ENCODE results near the gene PSRC1. TPM values are rescaled to one million over a fixed set of nuclear protein-coding genes. Genes with fewer than 3 reads are reported as not detected.

PSRC1 gene
- total RNA-seq, 1 experiment from 2014 or later, result 21.3 TPM

GRCh38 chr1:109243860-109244552, 38.9 kb downstream of the PSRC1 start:
- H3K36me3 Mint-ChIP-seq (ENCODE audit: insufficient read depth, unreplicated experiment), result peaks cover 40% of the 10 kb centered on the region
- no peak for DNase-seq
- intact Hi-C loops (cut with micrococcal nuclease; ENCODE audit: unreplicated experiment), result no loop called here
- no peak for TF ChIP-seq CTCF (IDR thresholded peaks at IDR 0.05; ENCODE audit: unreplicated experiment)
- H3K27ac Mint-ChIP-seq (ENCODE audit: unreplicated experiment), result no peak overlapping the region
- CTCF ChIA-PET, result interaction anchor here (0.7 kb wide), 1 partner anchor 1197 kb away, joined by 3 read pairs; no protein-coding TSS in a partner anchor
- no peak overlapping the region for H3K4me3 Mint-ChIP-seq (ENCODE audit: low read depth, unreplicated experiment)
- H3K4me1 Mint-ChIP-seq (ENCODE audit: low read depth, unreplicated experiment), result peaks cover 7% of the 10 kb centered on the region
- H3K9me3 Mint-ChIP-seq (ENCODE audit: low read depth, unreplicated experiment), result no peaks in the 10 kb centered on the region
- H3K27me3 Mint-ChIP-seq (ENCODE audit: unreplicated experiment), result peaks cover 26% of the 10 kb centered on the region
- no TSS peak for BruUV-seq (replicated peaks)

- Mint-ChIP-seq H3K36me3 (ENCODE audit: insufficient read depth, unreplicated experiment) (peaks cover 47% of the 10 kb centered on the region), H3K4me1 (ENCODE audit: low read depth, unreplicated experiment) (peaks cover 7% of the 10 kb centered on the region), H3K27ac (ENCODE audit: unreplicated experiment) (no peak overlapping the region), H3K27me3 (ENCODE audit: unreplicated experiment) (peaks cover 26% of the 10 kb centered on the region), H3K9me3 (ENCODE audit: low read depth, unreplicated experiment) (no peaks in the 10 kb centered on the region), H3K4me3 (ENCODE audit: low read depth, unreplicated experiment) (no peak overlapping the region)
- CTCF ChIA-PET, result no interaction called here
- no peak for TF ChIP-seq CTCF (IDR thresholded peaks at IDR 0.05; ENCODE audit: unreplicated experiment)
- intact Hi-C loops (cut with micrococcal nuclease; ENCODE audit: unreplicated experiment), result no loop called here
- no TSS peak for BruUV-seq (replicated peaks)
- DNase-seq, result no peak
These were observed 39.7 kb downstream of the PSRC1 start for GRCh38 chr1:109243221-109243620.

GRCh38 chr1:109242387-109242786, 40.6 kb downstream of the PSRC1 start:
- H3K36me3 Mint-ChIP-seq (ENCODE audit: insufficient read depth, unreplicated experiment), result peaks cover 55% of the 10 kb centered on the region
- no peak for TF ChIP-seq CTCF (IDR thresholded peaks at IDR 0.05; ENCODE audit: unreplicated experiment)
- peak overlapping the region; percentile 66 for H3K27ac Mint-ChIP-seq (ENCODE audit: unreplicated experiment)
- peaks cover 7% of the 10 kb centered on the region for H3K4me1 Mint-ChIP-seq (ENCODE audit: low read depth, unreplicated experiment)
- H3K27me3 Mint-ChIP-seq (ENCODE audit: unreplicated experiment), result peaks cover 26% of the 10 kb centered on the region
- no peaks in the 10 kb centered on the region for H3K9me3 Mint-ChIP-seq (ENCODE audit: low read depth, unreplicated experiment)
- H3K4me3 Mint-ChIP-seq (ENCODE audit: low read depth, unreplicated experiment), result no peak overlapping the region
- no TSS peak for BruUV-seq (replicated peaks)
- DNase-seq, result no peak
- CTCF ChIA-PET, result no interaction called here
- intact Hi-C loops (cut with micrococcal nuclease; ENCODE audit: unreplicated experiment), result no loop called here

GRCh38 chr1:109241841-109242345, 41.1 kb downstream of the PSRC1 start:
- peak overlapping the region; percentile 66 for H3K27ac Mint-ChIP-seq (ENCODE audit: unreplicated experiment)
- peaks cover 23% of the 10 kb centered on the region for H3K27me3 Mint-ChIP-seq (ENCODE audit: unreplicated experiment)
- CTCF ChIA-PET, result no interaction called here
- intact Hi-C loops (cut with micrococcal nuclease; ENCODE audit: unreplicated experiment), result no loop called here
- TF ChIP-seq CTCF (IDR thresholded peaks at IDR 0.05; ENCODE audit: unreplicated experiment), result no peak
- H3K4me1 Mint-ChIP-seq (ENCODE audit: low read depth, unreplicated experiment), result peaks cover 7% of the 10 kb centered on the region
- H3K36me3 Mint-ChIP-seq (ENCODE audit: insufficient read depth, unreplicated experiment), result peaks cover 60% of the 10 kb centered on the region
- TSS peak; percentile 19 for BruUV-seq (replicated peaks)
- DNase-seq, result no peak
- H3K4me3 Mint-ChIP-seq (ENCODE audit: low read depth, unreplicated experiment), result no peak overlapping the region
- H3K9me3 Mint-ChIP-seq (ENCODE audit: low read depth, unreplicated experiment), result no peaks in the 10 kb centered on the region

All from Calu3 (cell line).